ENCODE data around the gene KCNC1.

KCNC1 gene

GRCh38 chr11:17777086-17777737 lies 42.6 kb downstream of the KCNC1 start:
- DNase-seq (ENCODE audit: low read depth), result no peak
- TF ChIP-seq CTCF (IDR thresholded peaks at IDR 0.05; ENCODE audit: low read length, missing control alignments), result no peak
- no peak overlapping the region for H3K4me3 ChIP-seq (replicated peaks; ENCODE audit: low read depth, low read length)

GRCh38 chr11:17777738-17778091 lies 43.1 kb downstream of the KCNC1 start:
- DNase-seq (ENCODE audit: low read depth), result no peak
- no peak overlapping the region for H3K4me3 ChIP-seq (replicated peaks; ENCODE audit: low read depth, low read length)
- TF ChIP-seq CTCF (IDR thresholded peaks at IDR 0.05; ENCODE audit: low read length, missing control alignments), result no peak

GRCh38 chr11:17778352-17778751 lies 43.8 kb downstream of the KCNC1 start:
- DNase-seq (ENCODE audit: low read depth), result no peak
- TF ChIP-seq CTCF (IDR thresholded peaks at IDR 0.05; ENCODE audit: low read length, missing control alignments), result no peak
- no peak overlapping the region for H3K4me3 ChIP-seq (replicated peaks; ENCODE audit: low read depth, low read length)

GRCh38 chr11:17778956-17779860 lies 44.6 kb downstream of the KCNC1 start:
- H3K4me3 ChIP-seq (replicated peaks; ENCODE audit: low read depth, low read length), result no peak overlapping the region
- no peak for TF ChIP-seq CTCF (IDR thresholded peaks at IDR 0.05; ENCODE audit: low read length, missing control alignments)
- no peak for DNase-seq (ENCODE audit: low read depth)

GRCh38 chr11:17779861-17780594 lies 45.4 kb downstream of the KCNC1 start:
- TF ChIP-seq CTCF (IDR thresholded peaks at IDR 0.05; ENCODE audit: low read length, missing control alignments), result no peak
- no peak overlapping the region for H3K4me3 ChIP-seq (replicated peaks; ENCODE audit: low read depth, low read length)

GRCh38 chr11:17780668-17781067 lies 46.1 kb downstream of the KCNC1 start:
- DNase-seq (ENCODE audit: low read depth), result no peak
- no peak overlapping the region for H3K4me3 ChIP-seq (replicated peaks; ENCODE audit: low read depth, low read length)
- no peak for TF ChIP-seq CTCF (IDR thresholded peaks at IDR 0.05; ENCODE audit: low read length, missing control alignments)

More at GRCh38 chr11:17779861-17780594, 45.4 kb downstream of the KCNC1 start:
- no peak for DNase-seq (ENCODE audit: low read depth)
